SK-N-SH (cell line): ENCODE data around the gene PHC2. TPM values are rescaled to one million over a fixed set of nuclear protein-coding genes. Genes with fewer than 3 reads are reported as not detected.

ENCODE experiments used
- CTCF ChIA-PET: fragments of 300-600, 350-600 bp; formaldehyde crosslinking; extraction: SDS; loops from one replicate; lab custom pipeline; 2021; lab: Yijun Ruan, JAX
- POLR2A ChIA-PET: fragments of 350-600 bp; sonication (Branson Sonifier 250); formaldehyde crosslinking; extraction: SDS; loops from one replicate; lab custom pipeline; 2020; ENCODE audit warnings: antibody characterized with exemption, inconsistent platforms; lab: Yijun Ruan, JAX
- DNase-seq: peaks from one replicate; pipeline ENCODE4 v3.0.0; 2012
- H2AFZ ChIP-seq: fragments of 200-600 bp; sonication (generic); 2 replicates; pipeline ENCODE4 v1.8.1; 2016; ENCODE audit warnings: antibody characterized with exemption, mild to moderate bottlenecking, low read depth
- H3F3A ChIP-seq: fragments of 200-600 bp; sonication (generic); replicated peaks from 2 replicates; pipeline ENCODE3; 2016; ENCODE audit warnings: antibody characterized with exemption, mild to moderate bottlenecking; ENCODE audit not compliant: insufficient read depth
- H3K27ac ChIP-seq, 2 experiments: fragments of 200-500 bp in 1 of 2; fragments of 200-600 bp in 1 of 2; sonication (Bioruptor generic) in 1 of 2; sonication (generic), shearing (Covaris generic) in 1 of 2; 2 replicates each; pipeline versions ENCODE4 v1.5.1 to v1.6.1; 2014 to 2016; ENCODE audit warnings: low read depth in 2 of 2, inconsistent platforms in 1 of 2, low read length in 1 of 2, mild to moderate bottlenecking in 1 of 2, mixed read lengths in 1 of 2
- H3K27me3 ChIP-seq: fragments of 200-600 bp; sonication (generic), shearing (Covaris generic); 2 replicates; pipeline ENCODE4 v1.6.1; 2016; ENCODE audit warnings: mixed run types; ENCODE audit not compliant: insufficient read depth
- H3K36me3 ChIP-seq, 2 experiments: fragments of 200-500 bp in 1 of 2; fragments of 200-600 bp in 1 of 2; sonication (Bioruptor generic) in 1 of 2; sonication (generic) in 1 of 2; replicated peaks in 1 of 2; 2 replicates each; pipeline versions ENCODE3 to v1.5.1; 2014 to 2016; ENCODE audit warnings: low read length in 1 of 2, mild to moderate bottlenecking in 1 of 2; ENCODE audit not compliant: insufficient read depth in 2 of 2, control insufficient read depth in 1 of 2
- H3K4me1 ChIP-seq, 2 experiments: fragments of 200-500 bp in 1 of 2; fragments of 200-600 bp in 1 of 2; sonication (Bioruptor generic) in 1 of 2; sonication (generic), shearing (Covaris generic) in 1 of 2; 2 replicates each; pipeline versions ENCODE4 v1.5.1 to v1.6.1; 2014 to 2016; ENCODE audit warnings: low read depth in 1 of 2, low read length in 1 of 2, mixed run types in 1 of 2; ENCODE audit not compliant: insufficient read depth in 2 of 2, control insufficient read depth in 1 of 2
- H3K4me2 ChIP-seq: fragments of 200-600 bp; sonication (generic), shearing (Covaris generic); 2 replicates; pipeline ENCODE4 v1.6.1; 2017; ENCODE audit warnings: mixed run types
- H3K4me3 ChIP-seq, 2 experiments: fragments of 200-500 bp in 1 of 2; fragments of 200-600 bp in 1 of 2; sonication (Bioruptor generic) in 1 of 2; sonication (generic), shearing (Covaris generic) in 1 of 2; 2 replicates each; pipeline versions ENCODE4 v1.5.1 to v1.8.1; 2014 to 2016; ENCODE audit warnings: low read depth in 2 of 2, inconsistent platforms in 1 of 2, low read length in 1 of 2, mild to moderate bottlenecking in 1 of 2, mixed read lengths in 1 of 2, moderate library complexity in 1 of 2
- H3K79me2 ChIP-seq: fragments of 200-600 bp; sonication (generic); 2 replicates; pipeline ENCODE4 v1.8.1; 2017; ENCODE audit warnings: mild to moderate bottlenecking; ENCODE audit not compliant: insufficient read depth
- H3K9ac ChIP-seq: fragments of 200-600 bp; sonication (generic); 2 replicates; pipeline ENCODE4 v1.6.1; 2017; ENCODE audit warnings: mixed run types
- H3K9me2 ChIP-seq: fragments of 200-600 bp; sonication (generic); 2 replicates; pipeline ENCODE4 v1.6.1; 2017; ENCODE audit warnings: mixed run types
- H3K9me3 ChIP-seq: fragments of 200-600 bp; sonication (generic); 2 replicates; pipeline ENCODE4 v1.6.1; 2017; ENCODE audit warnings: mixed run types, mild to moderate bottlenecking, moderate library complexity
- H4K20me1 ChIP-seq: fragments of 200-600 bp; sonication (generic); 2 replicates; pipeline ENCODE4 v1.6.1; 2017; ENCODE audit warnings: mild to moderate bottlenecking, mixed run types; ENCODE audit not compliant: insufficient read depth
- CHD2 ChIP-seq: fragments of 150-350 bp; IDR thresholded peaks from 2 replicates; pipeline ENCODE4 v1.6.1; 2018; ENCODE audit warnings: low read length; ENCODE audit not compliant: partially characterized antibody
- EP300 ChIP-seq, 2 experiments: IDR thresholded peaks; 2 replicates each; pipeline versions ENCODE4 v1.4.0 to v1.6.1; 2012; ENCODE audit warnings: borderline replicate concordance in 1 of 2, low read depth in 1 of 2, low read length in 1 of 2
- EZH2phosphoT487 ChIP-seq: fragments of 200-600 bp; sonication (generic); IDR thresholded peaks from 2 replicates; pipeline ENCODE4 v1.6.1; 2017; ENCODE audit warnings: low read depth, mixed run types, mild to moderate bottlenecking, antibody characterized with exemption, moderate library complexity, borderline replicate concordance
- FOSL2 ChIP-seq: IDR thresholded peaks from 2 replicates; pipeline ENCODE4 v1.4.0; 2012; ENCODE audit warnings: low read depth, mild to moderate bottlenecking, moderate library complexity, borderline replicate concordance
- FOXJ3 ChIP-seq: sonication (generic); formaldehyde crosslinking; IDR thresholded peaks from 2 replicates; pipeline ENCODE4 v1.5.1; 2020; ENCODE audit warnings: mild to moderate bottlenecking, missing genetic modification reagents
- GABPA ChIP-seq: IDR thresholded peaks from 2 replicates; pipeline ENCODE4 v1.4.0; 2012; ENCODE audit warnings: low read depth, mild to moderate bottlenecking
- IRF3 ChIP-seq: fragments of 150-350 bp; IDR thresholded peaks from 2 replicates; pipeline ENCODE4 v1.6.1; 2016; ENCODE audit warnings: mild to moderate bottlenecking, low read depth, low read length
- MAX ChIP-seq: IDR thresholded peaks from 2 replicates; pipeline ENCODE4 v1.4.0; 2012; ENCODE audit warnings: low read depth
- MEF2A ChIP-seq: IDR thresholded peaks from 2 replicates; pipeline ENCODE4 v1.4.0; 2012; ENCODE audit warnings: low read depth, borderline replicate concordance
- NFIC ChIP-seq: IDR thresholded peaks from 2 replicates; pipeline ENCODE4 v1.4.0; 2012; ENCODE audit warnings: borderline replicate concordance
- NRF1 ChIP-seq: IDR thresholded peaks from 2 replicates; pipeline ENCODE4 v1.6.1; 2012; ENCODE audit warnings: low read depth, mild to moderate bottlenecking, low read length
- POLR2AphosphoS5 ChIP-seq: IDR thresholded peaks from 2 replicates; pipeline ENCODE4 v1.6.1; 2012; ENCODE audit warnings: low read depth, low read length
- RAD21 ChIP-seq: IDR thresholded peaks from 2 replicates; pipeline ENCODE4 v1.6.1; 2012; ENCODE audit warnings: mild to moderate bottlenecking, low read length
- SIN3A ChIP-seq: IDR thresholded peaks from 2 replicates; pipeline ENCODE4 v1.6.1; 2012; ENCODE audit warnings: low read depth, mild to moderate bottlenecking, low read length, moderate library complexity, borderline replicate concordance
- SMC3 ChIP-seq: IDR thresholded peaks from 2 replicates; pipeline ENCODE4 v1.6.1; 2012; ENCODE audit warnings: low read depth, low read length, improper control_type of control experiment
- TAF1 ChIP-seq: IDR thresholded peaks from 2 replicates; pipeline ENCODE4 v1.6.1; 2012; ENCODE audit warnings: low read depth, mild to moderate bottlenecking, low read length, moderate library complexity, borderline replicate concordance
- TCF12 ChIP-seq: IDR thresholded peaks from 2 replicates; pipeline ENCODE4 v1.4.0; 2012
- TEAD4 ChIP-seq: IDR thresholded peaks from 2 replicates; pipeline ENCODE4 v1.4.0; 2012; ENCODE audit warnings: mild to moderate bottlenecking, borderline replicate concordance; ENCODE audit not compliant: insufficient read depth
- USF2 ChIP-seq: fragments of 150-350 bp; IDR thresholded peaks from 2 replicates; pipeline ENCODE4 v1.6.1; 2017; ENCODE audit warnings: antibody characterized with exemption, low read length, low read depth, borderline replicate concordance
- YY1 ChIP-seq: IDR thresholded peaks from 2 replicates; pipeline ENCODE4 v1.4.0; 2012; ENCODE audit warnings: low read depth, mild to moderate bottlenecking
- WGBS: methylation state at CpG from one replicate; pipeline ENCODE4 v1.1.6; 2017; ENCODE audit warnings: low lambda C conversion rate; 5-methylcytosine and 5-hydroxymethylcytosine counted together
- polyA plus RNA-seq, 3 experiments: library from polyadenylated mRNA; depleted of rRNA; stranded (reverse); fragments of >200 nt; gene quantifications; 2 replicates each; pipeline ENCODE4 v1.2.3, GENCODE V29; 2012

The PHC2 gene
- polyA plus RNA-seq, 1 of the 3 experiments (the other 2 are of a cell fraction): 98.7 TPM

GRCh38 chr1:33363470-33363861, 67.4 kb downstream of the PHC2 start:
- no peak for DNase-seq
- no peak overlapping the region for H2AFZ ChIP-seq
- WGBS: 89% methylated on average over 5 of the region's 5 CpGs
- H3K4me2 ChIP-seq: no peak overlapping the region
- no peaks in the 10 kb centered on the region for H3K9me2 ChIP-seq
- peak overlapping the region in 1 of 2 experiments; percentile 88; a peak in 2 of 4 replicates for H3K27ac ChIP-seq
- no peaks in the 10 kb centered on the region for H4K20me1 ChIP-seq
- peaks cover 0 to 57% of the 10 kb centered on the region in 2 experiments for H3K4me1 ChIP-seq
- CTCF ChIA-PET: interaction anchor here (0.6 to 11.3 kb wide), 7 partner anchors 9 to 269 kb away, joined by 3 to 167 read pairs (median 6); no protein-coding TSS in a partner anchor
- no peaks in the 10 kb centered on the region for H3K27me3 ChIP-seq
- no peaks in the 10 kb centered on the region for H3K79me2 ChIP-seq
- no peak overlapping the region; a peak in 1 of 4 replicates for H3K4me3 ChIP-seq
- H3F3A ChIP-seq: no peaks in the 10 kb centered on the region
- POLR2A ChIA-PET: interaction anchor here (2.1 to 2.5 kb wide), 2 partner anchors 10 to 15 kb away, joined by 8 to 10 read pairs; no protein-coding TSS in a partner anchor
- no peaks in the 10 kb centered on the region for H3K9me3 ChIP-seq
- TF ChIP-seq EZH2phosphoT487 (no peak), SMC3 (no peak), NRF1 (no peak), YY1 (no peak), TCF12 (no peak), TEAD4 (no peak), TAF1 (no peak), SIN3A (no peak), FOXJ3 (CRISPR knock-in tag) (no peak), MEF2A (no peak), EP300 (IDR thresholded peaks at IDR 0.05; ENCODE audit: borderline replicate concordance in 1 of 2, low read depth in 1 of 2, low read length in 1 of 2) (no peak), RAD21 (no peak), CHD2 (no peak), FOSL2 (no peak), GABPA (no peak), NFIC (no peak), POLR2AphosphoS5 (no peak), USF2 (no peak), MAX (no peak), IRF3 (no peak)
- no peak overlapping the region for H3K9ac ChIP-seq
- H3K36me3 ChIP-seq: peaks cover 19 to 49% of the 10 kb centered on the region in 2 experiments
